ENCODE measurements around the gene GDNF.

The GDNF gene

GRCh38 chr5:37836592-37837413 is 3.0 kb downstream of the GDNF start:
- no peak for DNase-seq (ENCODE audit: extremely low spot score)

GRCh38 chr5:37836235-37836591 is 3.6 kb downstream of the GDNF start:
- DNase-seq (ENCODE audit: extremely low spot score): no peak

More at GRCh38 chr5:37836592-37837413, 3.0 kb downstream of the GDNF start:
- CTCF ChIA-PET: no interaction called here
- POLR2A ChIA-PET: no interaction called here
- TF ChIP-seq ZNF384 (IDR thresholded peaks at IDR 0.05) (no peak), BHLHE40 (IDR thresholded peaks at IDR 0.05; ENCODE audit: borderline replicate concordance) (no peak), FOXK2 (IDR thresholded peaks at IDR 0.05) (no peak), PKNOX1 (IDR thresholded peaks at IDR 0.05) (no peak), NFRKB (IDR thresholded peaks at IDR 0.05) (no peak)

GRCh38 chr5:37835380-37835973 is 4.4 kb downstream of the GDNF start:
- ChIA-PET CTCF (no interaction called here), POLR2A (no interaction called here)
- no peak for DNase-seq (ENCODE audit: extremely low spot score)
- TF ChIP-seq LEF1 (IDR thresholded peaks at IDR 0.05; ENCODE audit: borderline replicate concordance) (no peak), SUZ12 (IDR thresholded peaks at IDR 0.05) (no peak), FOXA1 (IDR thresholded peaks at IDR 0.05) (no peak), ARNT (IDR thresholded peaks at IDR 0.05) (no peak), CTBP1 (IDR thresholded peaks at IDR 0.05; ENCODE audit: borderline replicate concordance) (no peak), TARDBP (IDR thresholded peaks at IDR 0.05) (no peak), NFRKB (IDR thresholded peaks at IDR 0.05) (no peak), FOXM1 (IDR thresholded peaks at IDR 0.05; ENCODE audit: borderline replicate concordance) (no peak), L3MBTL2 (conservative IDR thresholded peaks at IDR 0.05) (no peak), HDGF (IDR thresholded peaks at IDR 0.05; ENCODE audit: borderline replicate concordance) (no peak), SP1 (IDR thresholded peaks at IDR 0.05) (no peak), PKNOX1 (IDR thresholded peaks at IDR 0.05) (no peak), BHLHE40 (IDR thresholded peaks at IDR 0.05; ENCODE audit: borderline replicate concordance) (no peak), FOXK2 (IDR thresholded peaks at IDR 0.05) (no peak), ELF4 (IDR thresholded peaks at IDR 0.05) (no peak), ZNF384 (IDR thresholded peaks at IDR 0.05) (no peak)

More at GRCh38 chr5:37836235-37836591, 3.6 kb downstream of the GDNF start:
- ChIA-PET CTCF (no interaction called here), POLR2A (no interaction called here)
- TF ChIP-seq ELF4 (IDR thresholded peaks at IDR 0.05) (no peak), SUZ12 (IDR thresholded peaks at IDR 0.05) (no peak), CTBP1 (IDR thresholded peaks at IDR 0.05; ENCODE audit: borderline replicate concordance) (no peak), FOXM1 (IDR thresholded peaks at IDR 0.05; ENCODE audit: borderline replicate concordance) (no peak), ZNF384 (IDR thresholded peaks at IDR 0.05) (no peak), ARNT (IDR thresholded peaks at IDR 0.05) (no peak), L3MBTL2 (conservative IDR thresholded peaks at IDR 0.05) (no peak), SP1 (IDR thresholded peaks at IDR 0.05) (no peak), FOXK2 (IDR thresholded peaks at IDR 0.05) (no peak), NFRKB (IDR thresholded peaks at IDR 0.05) (no peak), PKNOX1 (IDR thresholded peaks at IDR 0.05) (no peak), LEF1 (IDR thresholded peaks at IDR 0.05; ENCODE audit: borderline replicate concordance) (no peak), BHLHE40 (IDR thresholded peaks at IDR 0.05; ENCODE audit: borderline replicate concordance) (no peak), HDGF (IDR thresholded peaks at IDR 0.05; ENCODE audit: borderline replicate concordance) (no peak), TARDBP (IDR thresholded peaks at IDR 0.05) (no peak), FOXA1 (IDR thresholded peaks at IDR 0.05) (no peak)

DNA sequence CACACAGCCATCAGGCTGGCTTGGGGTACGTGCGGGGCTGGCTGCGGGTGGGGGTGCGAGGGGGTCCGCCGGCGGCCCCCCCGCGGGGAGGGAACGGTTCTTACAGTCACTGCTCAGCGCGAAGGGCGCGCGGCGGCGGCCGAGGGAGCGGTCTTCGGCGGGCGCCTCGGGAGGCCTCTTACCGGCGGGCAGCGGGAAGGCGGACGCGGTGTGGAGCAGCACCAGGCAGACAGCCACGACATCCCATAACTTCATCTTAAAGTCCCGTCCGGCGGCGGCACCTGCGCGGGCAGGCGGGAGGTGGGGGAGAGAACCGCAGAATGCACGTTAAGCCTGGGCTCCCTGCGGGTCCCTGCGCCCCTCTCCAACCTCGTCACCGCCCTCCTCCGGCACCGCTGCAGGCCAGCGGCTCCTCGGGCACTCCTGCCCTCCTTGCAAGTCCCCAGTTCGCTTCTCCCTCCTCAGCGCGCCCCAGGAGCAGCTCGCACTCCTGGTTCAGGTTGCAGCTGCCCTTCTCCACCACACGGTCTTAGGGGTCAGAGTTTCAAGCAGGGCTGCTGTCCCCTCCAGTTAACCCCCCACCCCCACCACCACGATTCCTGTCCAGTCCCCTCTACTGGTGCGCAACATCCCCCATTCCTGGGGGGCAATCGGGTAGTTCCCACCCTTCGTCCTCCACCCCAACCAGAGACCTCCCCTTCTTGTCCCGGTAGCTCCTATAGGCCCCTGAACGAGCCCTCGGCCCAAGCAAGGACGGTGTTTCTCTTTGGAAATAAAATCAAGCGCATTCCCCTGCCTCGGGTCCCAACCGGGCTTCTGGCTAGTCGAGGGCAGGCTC is 5.1 kb downstream of the GDNF start:
- TF ChIP-seq ARNT (IDR thresholded peaks at IDR 0.05): no peak
- no peak for TF ChIP-seq ELF4 (IDR thresholded peaks at IDR 0.05)
- TF ChIP-seq FOXK2 (IDR thresholded peaks at IDR 0.05): no peak
- no peak for TF ChIP-seq PKNOX1 (IDR thresholded peaks at IDR 0.05)
- TF ChIP-seq LEF1 (IDR thresholded peaks at IDR 0.05; ENCODE audit: borderline replicate concordance): no peak
- no peak for TF ChIP-seq FOXA1 (IDR thresholded peaks at IDR 0.05)
- no peak for TF ChIP-seq NFRKB (IDR thresholded peaks at IDR 0.05)
- TF ChIP-seq L3MBTL2 (conservative IDR thresholded peaks at IDR 0.05): no peak
- TF ChIP-seq CTBP1 (IDR thresholded peaks at IDR 0.05; ENCODE audit: borderline replicate concordance): no peak
- no peak for TF ChIP-seq BHLHE40 (IDR thresholded peaks at IDR 0.05; ENCODE audit: borderline replicate concordance)
- TF ChIP-seq SP1 (IDR thresholded peaks at IDR 0.05): no peak
- TF ChIP-seq HDGF (IDR thresholded peaks at IDR 0.05; ENCODE audit: borderline replicate concordance): no peak
- TF ChIP-seq FOXM1 (IDR thresholded peaks at IDR 0.05; ENCODE audit: borderline replicate concordance): no peak
- no peak for TF ChIP-seq SUZ12 (IDR thresholded peaks at IDR 0.05)
- no peak for TF ChIP-seq TARDBP (IDR thresholded peaks at IDR 0.05)
- no peak for TF ChIP-seq ZNF384 (IDR thresholded peaks at IDR 0.05)
- ChIA-PET POLR2A (interaction anchor here (1.6 kb wide), 1 partner anchor 12 kb away, joined by 3 read pairs; no protein-coding TSS in a partner anchor), CTCF (no interaction called here)
- no peak for DNase-seq (ENCODE audit: extremely low spot score)
